HFFc6 (cell line): ENCODE measurements around the gene PLXNA4. TPM values are rescaled to one million over a fixed set of nuclear protein-coding genes. Genes with fewer than 3 reads are reported as not detected.

Experiments used
- DNase-seq: peaks from one replicate; pipeline ENCODE4 v3.0.0-alpha.2; 2018
- H3K27ac Mint-ChIP-seq: 2 replicates; pipeline ENCODE4 v1.8.0; 2020; ENCODE audit warnings: mild to moderate bottlenecking, mixed read lengths
- H3K27me3 Mint-ChIP-seq: 2 replicates; pipeline ENCODE4 v1.8.0; 2021; ENCODE audit warnings: mild to moderate bottlenecking, moderate library complexity, mixed read lengths; ENCODE audit not compliant: insufficient read depth
- H3K36me3 Mint-ChIP-seq: 2 replicates; pipeline ENCODE4 v1.8.0; 2021; ENCODE audit warnings: low read depth, mixed read lengths
- H3K4me1 Mint-ChIP-seq: 2 replicates; pipeline ENCODE4 v1.8.0; 2020; ENCODE audit warnings: low read depth, mixed read lengths
- H3K4me3 Mint-ChIP-seq: 2 replicates; pipeline ENCODE4 v1.8.0; 2020; ENCODE audit warnings: mild to moderate bottlenecking, moderate library complexity, mixed read lengths
- H3K9me3 Mint-ChIP-seq: 2 replicates; pipeline ENCODE4 v1.8.0; 2020; ENCODE audit warnings: mild to moderate bottlenecking, mixed read lengths
- CTCF ChIP-seq: fragments of 200-600 bp; sonication (generic); IDR thresholded peaks from 2 replicates; pipeline ENCODE4 v1.5.0; 2021; ENCODE audit warnings: antibody characterized with exemption, mild to moderate bottlenecking
- total RNA-seq, 6 experiments: library from RNA; stranded (reverse); fragmentation: NEBNext Ultra II Directional; extraction: Animal tissue kit (Norgen Biotek cat#: 25700); gene quantifications; 2 replicates in 1 of 6; 3 replicates in 5 of 6; pipeline ENCODE4 v1.2.3, GENCODE V29; 2021

Gene PLXNA4
- total RNA-seq, 6 experiments from 2014 or later: 0.02 to 0.14 (median 0.05) TPM; not detected in 2

- peak; percentile 48 for TF ChIP-seq CTCF
- peaks cover 7% of the 10 kb centered on the region for H3K4me1 Mint-ChIP-seq
- H3K36me3 Mint-ChIP-seq: no peaks in the 10 kb centered on the region
- no peaks in the 10 kb centered on the region for H3K9me3 Mint-ChIP-seq
- peaks cover 40% of the 10 kb centered on the region for H3K27me3 Mint-ChIP-seq
- H3K27ac Mint-ChIP-seq: no peak overlapping the region
- H3K4me3 Mint-ChIP-seq: no peak overlapping the region
- peak; percentile 3 for DNase-seq
Observed at GRCh38 chr7:132321387-132321786, 254.9 kb downstream of the PLXNA4 start.

- H3K36me3 Mint-ChIP-seq: no peaks in the 10 kb centered on the region
- peaks cover 42% of the 10 kb centered on the region for H3K27me3 Mint-ChIP-seq
- no peak for TF ChIP-seq CTCF
- H3K9me3 Mint-ChIP-seq: no peaks in the 10 kb centered on the region
- H3K27ac Mint-ChIP-seq: no peak overlapping the region
- DNase-seq: no peak
- H3K4me1 Mint-ChIP-seq: peaks cover 7% of the 10 kb centered on the region
- no peak overlapping the region for H3K4me3 Mint-ChIP-seq
Observed at GRCh38 chr7:132319481-132319880, 256.8 kb downstream of the PLXNA4 start.

GRCh38 chr7:132318352-132319318, 257.6 kb downstream of the PLXNA4 start:
- Mint-ChIP-seq H3K4me1 (peaks cover 7% of the 10 kb centered on the region), H3K36me3 (no peaks in the 10 kb centered on the region), H3K27me3 (peaks cover 42% of the 10 kb centered on the region), H3K4me3 (peak overlapping the region; percentile 12; the same call in 1 of the 2 replicates), H3K9me3 (no peaks in the 10 kb centered on the region), H3K27ac (no peak overlapping the region)
- TF ChIP-seq CTCF: peak; percentile 94
- peak; percentile 74 for DNase-seq

- H3K27me3 Mint-ChIP-seq: peaks cover 44% of the 10 kb centered on the region
- TF ChIP-seq CTCF: no peak
Observed at GRCh38 chr7:132317701-132318351, 258.4 kb downstream of the PLXNA4 start.

GRCh38 chr7:132312531-132313055, 263.7 kb downstream of the PLXNA4 start:
- Mint-ChIP-seq H3K27me3 (peaks cover 26% of the 10 kb centered on the region), H3K27ac (no peak overlapping the region), H3K4me1 (no peaks in the 10 kb centered on the region), H3K36me3 (no peaks in the 10 kb centered on the region), H3K4me3 (no peak overlapping the region), H3K9me3 (no peaks in the 10 kb centered on the region)
- DNase-seq: no peak
- TF ChIP-seq CTCF: no peak

More at GRCh38 chr7:132317701-132318351, 258.4 kb downstream of the PLXNA4 start:
- Mint-ChIP-seq H3K4me3 (no peak overlapping the region), H3K9me3 (no peaks in the 10 kb centered on the region), H3K4me1 (peaks cover 7% of the 10 kb centered on the region), H3K36me3 (no peaks in the 10 kb centered on the region), H3K27ac (no peak overlapping the region)
- no peak for DNase-seq
